Neural progenitor cell (in vitro differentiated cells): ENCODE results near the gene SLC18A3. TPM values are rescaled to one million over a fixed set of nuclear protein-coding genes. Genes with fewer than 3 reads are reported as not detected.

Source experiments
- DNase-seq: peaks from one replicate; pipeline ENCODE4 v3.0.0-alpha.2; 2016; ENCODE audit warnings: low spot score
- H2AFZ ChIP-seq: fragments of 200-600 bp; sonication (generic); replicated peaks from 2 replicates; pipeline ENCODE4 v1.6.1; 2016; ENCODE audit warnings: antibody characterized with exemption
- H3F3A ChIP-seq: fragments of 200-600 bp; sonication (generic); 2 replicates; pipeline ENCODE4 v1.6.1; 2016; ENCODE audit warnings: antibody characterized with exemption, low read depth
- H3K27ac ChIP-seq: fragments of 200-600 bp; sonication (generic); 2 replicates; pipeline ENCODE4 v1.5.1; 2016; ENCODE audit warnings: mild to moderate bottlenecking
- H3K27me3 ChIP-seq: fragments of 200-600 bp; sonication (generic); 2 replicates; pipeline ENCODE4 v1.6.1; 2016; ENCODE audit warnings: mild to moderate bottlenecking, moderate library complexity
- H3K36me3 ChIP-seq: fragments of 200-600 bp; sonication (generic); 2 replicates; pipeline ENCODE4 v1.5.1; 2016
- H3K4me1 ChIP-seq: fragments of 200-600 bp; sonication (generic); 2 replicates; pipeline ENCODE4 v1.6.1; 2016; ENCODE audit warnings: mixed run types
- H3K4me2 ChIP-seq: fragments of 200-600 bp; sonication (generic); 2 replicates; pipeline ENCODE4 v1.6.1; 2016
- H3K4me3 ChIP-seq: fragments of 200-600 bp; sonication (generic); 2 replicates; pipeline ENCODE4 v1.5.1; 2016
- H3K79me2 ChIP-seq: fragments of 200-600 bp; sonication (generic); 2 replicates; pipeline ENCODE4 v1.6.1; 2016; ENCODE audit warnings: low read depth
- H3K9ac ChIP-seq: fragments of 200-600 bp; sonication (generic); 2 replicates; pipeline ENCODE4 v1.6.1; 2016
- H3K9me3 ChIP-seq: fragments of 200-600 bp; sonication (generic); 2 replicates; pipeline ENCODE4 v1.5.1; 2016; ENCODE audit warnings: low read depth
- H4K20me1 ChIP-seq: fragments of 200-600 bp; sonication (generic); 2 replicates; pipeline ENCODE4 v1.6.1; 2016; ENCODE audit warnings: low read depth
- H3K27ac Mint-ChIP-seq: 3 replicates; pipeline ENCODE4 v1.8.0; 2021; ENCODE audit warnings: mixed read lengths
- H3K27me3 Mint-ChIP-seq: 2 replicates; pipeline ENCODE4 v1.8.0; 2022; ENCODE audit warnings: low read depth, mild to moderate bottlenecking, inconsistent platforms, moderate library complexity, mixed read lengths; ENCODE audit not compliant: insufficient read depth
- H3K36me3 Mint-ChIP-seq: 3 replicates; pipeline ENCODE4 v1.8.0; 2021; ENCODE audit warnings: mixed read lengths
- H3K4me1 Mint-ChIP-seq: 3 replicates; pipeline ENCODE4 v1.8.0; 2021; ENCODE audit warnings: mixed read lengths
- H3K4me3 Mint-ChIP-seq: 3 replicates; pipeline ENCODE4 v1.8.0; 2021; ENCODE audit warnings: mild to moderate bottlenecking, moderate library complexity, mixed read lengths
- H3K9me3 Mint-ChIP-seq: 3 replicates; pipeline ENCODE4 v1.8.0; 2020; ENCODE audit warnings: mixed read lengths
- EZH2 ChIP-seq: fragments of 200-600 bp; sonication (generic); IDR thresholded peaks from 2 replicates; pipeline ENCODE4 v1.6.1; 2017; ENCODE audit warnings: antibody characterized with exemption, mild to moderate bottlenecking, moderate library complexity
- EZH2phosphoT487 ChIP-seq: fragments of 200-600 bp; sonication (generic); IDR thresholded peaks from 2 replicates; pipeline ENCODE4 v1.6.1; 2017; ENCODE audit warnings: antibody characterized with exemption
- total RNA-seq: library from RNA; depleted of rRNA; stranded (reverse); fragments of >200 nt; gene quantifications from 2 replicates; pipeline ENCODE4 v1.2.3, GENCODE V29; 2015; ENCODE audit warnings: low replicate concordance
- TF ChIP-seq, protein P1 (sequence below): fragments of 200-600 bp; sonication (generic); IDR thresholded peaks from 2 replicates; pipeline ENCODE4 v1.5.1; 2017; ENCODE audit warnings: antibody characterized with exemption, mild to moderate bottlenecking

The SLC18A3 gene
- total RNA-seq, 1 donor from 2014 or later: not detected

DNA sequence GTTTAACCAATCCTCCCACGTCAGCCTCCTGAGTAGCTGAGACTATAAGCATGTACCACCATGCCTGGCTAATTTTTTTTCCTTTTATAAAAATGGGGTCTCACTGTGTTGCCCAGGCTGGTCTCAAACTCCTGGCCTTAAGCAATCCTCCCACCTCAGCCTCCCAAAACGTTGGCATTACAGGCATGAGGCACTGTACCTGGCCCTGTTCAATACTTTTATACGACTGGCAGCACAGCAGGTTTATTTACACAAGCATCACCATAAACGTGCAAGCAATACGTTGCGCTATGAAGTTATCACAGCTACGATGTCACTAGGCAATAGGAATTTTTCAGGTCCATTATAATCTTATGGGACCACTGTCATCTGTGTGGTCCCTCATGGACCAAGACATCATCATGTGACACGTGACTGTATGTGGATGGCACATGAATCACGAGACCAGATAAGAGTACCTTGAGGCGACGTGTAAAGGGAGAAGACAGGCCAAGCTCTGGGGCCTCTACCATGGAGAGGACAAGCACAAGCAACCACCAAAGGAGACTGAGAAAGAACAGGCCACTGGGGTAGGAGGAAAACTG is 34.5 kb upstream of the SLC18A3 start:
- no peaks in the 10 kb centered on the region for H3K36me3 Mint-ChIP-seq
- H3K27ac Mint-ChIP-seq: no peak overlapping the region

DNA sequence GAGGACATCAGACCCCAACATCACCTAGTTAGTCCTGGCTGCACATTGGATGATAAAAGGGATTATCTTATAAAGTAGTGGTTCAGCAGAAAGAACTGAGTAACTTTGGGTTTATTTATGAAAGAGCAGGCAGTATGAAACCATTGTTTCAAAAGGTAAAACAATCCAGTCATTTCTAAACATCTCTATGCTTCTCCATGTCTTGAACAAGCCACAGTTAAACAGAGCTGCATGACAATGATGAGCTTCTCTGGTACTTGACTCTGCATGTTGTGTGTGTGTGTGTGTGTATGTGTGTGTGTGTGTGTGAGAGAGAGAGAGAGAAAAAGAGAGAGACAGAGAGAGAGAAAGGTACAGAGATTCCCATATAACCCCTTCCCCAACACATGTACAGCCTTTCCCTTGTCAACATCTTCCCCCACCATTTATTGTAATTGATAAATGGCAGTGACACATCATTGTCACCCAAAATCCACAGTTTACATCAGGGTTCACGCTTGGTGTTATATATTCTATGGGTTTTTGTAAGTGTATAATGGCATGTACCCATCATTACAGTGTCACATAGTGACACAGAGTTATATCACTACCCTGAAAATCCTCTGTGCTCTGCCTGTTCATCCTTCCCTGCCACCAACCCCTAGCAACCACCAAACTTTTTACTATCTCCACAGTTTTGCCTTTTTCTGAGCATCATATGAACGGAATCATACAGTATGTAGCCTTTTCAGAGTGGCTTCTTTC is 32.8 kb upstream of the SLC18A3 start:
- Mint-ChIP-seq H3K4me1 (no peaks in the 10 kb centered on the region), H3K27ac (no peak overlapping the region)

More for the DNA sequence above, 34.5 kb upstream of the SLC18A3 start:
- Mint-ChIP-seq H3K9me3 (no peaks in the 10 kb centered on the region), H3K27me3 (peaks cover 2% of the 10 kb centered on the region), H3K4me1 (no peaks in the 10 kb centered on the region), H3K4me3 (no peak overlapping the region)
- Histone ChIP-seq H3K9ac (no peak overlapping the region), H3K27me3 (no peaks in the 10 kb centered on the region), H3K9me3 (no peaks in the 10 kb centered on the region), H3K79me2 (no peaks in the 10 kb centered on the region), H3K27ac (no peak overlapping the region), H3K36me3 (no peaks in the 10 kb centered on the region), H3K4me1 (no peaks in the 10 kb centered on the region), H3F3A (no peaks in the 10 kb centered on the region), H4K20me1 (no peaks in the 10 kb centered on the region), H2AFZ (no peak overlapping the region), H3K4me2 (no peak overlapping the region), H3K4me3 (no peak overlapping the region)
- no peak for DNase-seq
- TF ChIP-seq EZH2phosphoT487 (no peak), EZH2 (no peak)
- TF ChIP-seq, protein P1, sequence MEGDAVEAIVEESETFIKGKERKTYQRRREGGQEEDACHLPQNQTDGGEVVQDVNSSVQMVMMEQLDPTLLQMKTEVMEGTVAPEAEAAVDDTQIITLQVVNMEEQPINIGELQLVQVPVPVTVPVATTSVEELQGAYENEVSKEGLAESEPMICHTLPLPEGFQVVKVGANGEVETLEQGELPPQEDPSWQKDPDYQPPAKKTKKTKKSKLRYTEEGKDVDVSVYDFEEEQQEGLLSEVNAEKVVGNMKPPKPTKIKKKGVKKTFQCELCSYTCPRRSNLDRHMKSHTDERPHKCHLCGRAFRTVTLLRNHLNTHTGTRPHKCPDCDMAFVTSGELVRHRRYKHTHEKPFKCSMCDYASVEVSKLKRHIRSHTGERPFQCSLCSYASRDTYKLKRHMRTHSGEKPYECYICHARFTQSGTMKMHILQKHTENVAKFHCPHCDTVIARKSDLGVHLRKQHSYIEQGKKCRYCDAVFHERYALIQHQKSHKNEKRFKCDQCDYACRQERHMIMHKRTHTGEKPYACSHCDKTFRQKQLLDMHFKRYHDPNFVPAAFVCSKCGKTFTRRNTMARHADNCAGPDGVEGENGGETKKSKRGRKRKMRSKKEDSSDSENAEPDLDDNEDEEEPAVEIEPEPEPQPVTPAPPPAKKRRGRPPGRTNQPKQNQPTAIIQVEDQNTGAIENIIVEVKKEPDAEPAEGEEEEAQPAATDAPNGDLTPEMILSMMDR: no peak

GRCh38 chr10:49578392-49578791 is 31.7 kb upstream of the SLC18A3 start:
- no peaks in the 10 kb centered on the region for H3K9me3 Mint-ChIP-seq
- H3K27me3 Mint-ChIP-seq: no peaks in the 10 kb centered on the region

More for the DNA sequence above, 32.8 kb upstream of the SLC18A3 start:
- no peak overlapping the region for H3K27ac ChIP-seq
- H3K27me3 ChIP-seq: no peaks in the 10 kb centered on the region
- no peak overlapping the region for H3K9ac ChIP-seq
- no peak overlapping the region for H3K4me3 Mint-ChIP-seq
- H3K9me3 ChIP-seq: no peaks in the 10 kb centered on the region
- no peaks in the 10 kb centered on the region for H3K9me3 Mint-ChIP-seq
- no peaks in the 10 kb centered on the region for H3K4me1 ChIP-seq
- no peak overlapping the region for H3K4me3 ChIP-seq
- H3F3A ChIP-seq: no peaks in the 10 kb centered on the region
- TF ChIP-seq EZH2phosphoT487 (no peak), EZH2 (no peak)
- TF ChIP-seq, protein P1: no peak
- peaks cover 2% of the 10 kb centered on the region for H3K27me3 Mint-ChIP-seq
- no peak overlapping the region for H2AFZ ChIP-seq
- no peaks in the 10 kb centered on the region for H4K20me1 ChIP-seq
- no peaks in the 10 kb centered on the region for H3K79me2 ChIP-seq
- no peaks in the 10 kb centered on the region for H3K36me3 ChIP-seq
- no peak for DNase-seq
- no peak overlapping the region for H3K4me2 ChIP-seq
- H3K36me3 Mint-ChIP-seq: no peaks in the 10 kb centered on the region

More at GRCh38 chr10:49578392-49578791, 31.7 kb upstream of the SLC18A3 start:
- H3K79me2 ChIP-seq: no peaks in the 10 kb centered on the region
- no peaks in the 10 kb centered on the region for H3K9me3 ChIP-seq
- no peak for TF ChIP-seq EZH2
- no peak for TF ChIP-seq EZH2phosphoT487
- TF ChIP-seq, protein P1: no peak
- H3K4me3 Mint-ChIP-seq: no peak overlapping the region
- H3F3A ChIP-seq: no peaks in the 10 kb centered on the region
- no peaks in the 10 kb centered on the region for H3K4me1 ChIP-seq
- H3K36me3 Mint-ChIP-seq: no peaks in the 10 kb centered on the region
- no peak for DNase-seq
- no peak overlapping the region for H3K27ac Mint-ChIP-seq
- no peak overlapping the region for H3K9ac ChIP-seq
- no peak overlapping the region for H3K4me2 ChIP-seq
- H3K27me3 ChIP-seq: no peaks in the 10 kb centered on the region
- H2AFZ ChIP-seq: no peak overlapping the region
- H3K27ac ChIP-seq: no peak overlapping the region
- no peaks in the 10 kb centered on the region for H3K36me3 ChIP-seq
- no peak overlapping the region for H3K4me3 ChIP-seq
- no peaks in the 10 kb centered on the region for H3K4me1 Mint-ChIP-seq
- H4K20me1 ChIP-seq: no peaks in the 10 kb centered on the region
